ENCODE measurements around the gene USP8.

USP8 gene

GRCh38 chr15:50543556-50543955 is 119.4 kb downstream of the USP8 start:
- DNase-seq (ENCODE audit: low read depth), result no peak

- no peak for DNase-seq (ENCODE audit: low read depth)
These were observed 120.2 kb downstream of the USP8 start for GRCh38 chr15:50544368-50544767.

GRCh38 chr15:50546566-50546965 is 122.4 kb downstream of the USP8 start, which contains the start of gene USP50:
Gene USP50, minus strand, starts transcription at chr15:50546666. Its CDS starts 141 bp downstream, at chr15:50546525.
- no peak for DNase-seq (ENCODE audit: low read depth)

- no peak for DNase-seq (ENCODE audit: low read depth)
These were observed 125.1 kb downstream of the USP8 start for GRCh38 chr15:50549326-50549725.

GRCh38 chr15:50552238-50552637 is 128.0 kb downstream of the USP8 start:
- no peak for DNase-seq (ENCODE audit: low read depth)

- DNase-seq (ENCODE audit: low read depth), result no peak
These were observed 132.6 kb downstream of the USP8 start for GRCh38 chr15:50556642-50557371.

- no peak for DNase-seq (ENCODE audit: low read depth)
These were observed 133.8 kb downstream of the USP8 start for GRCh38 chr15:50558012-50558411.

- peak; percentile 40 for DNase-seq (ENCODE audit: low read depth)
These were observed 138.8 kb downstream of the USP8 start for GRCh38 chr15:50562735-50563640.

GRCh38 chr15:50563756-50564155 is 139.6 kb downstream of the USP8 start:
- no peak for DNase-seq (ENCODE audit: low read depth)
